Epidermal melanocyte (primary cell): Measurements from ENCODE around the gene P2RY12.

ENCODE experiments used
- DNase-seq: peaks from one replicate; pipeline ENCODE4 v3.0.0; 2011; ENCODE audit warnings: low spot score; ENCODE audit not compliant: insufficient read length

Gene P2RY12

GRCh38 chr3:151346292-151346691 is 38.3 kb downstream of the P2RY12 start:
- DNase-seq = no peak

DNA sequence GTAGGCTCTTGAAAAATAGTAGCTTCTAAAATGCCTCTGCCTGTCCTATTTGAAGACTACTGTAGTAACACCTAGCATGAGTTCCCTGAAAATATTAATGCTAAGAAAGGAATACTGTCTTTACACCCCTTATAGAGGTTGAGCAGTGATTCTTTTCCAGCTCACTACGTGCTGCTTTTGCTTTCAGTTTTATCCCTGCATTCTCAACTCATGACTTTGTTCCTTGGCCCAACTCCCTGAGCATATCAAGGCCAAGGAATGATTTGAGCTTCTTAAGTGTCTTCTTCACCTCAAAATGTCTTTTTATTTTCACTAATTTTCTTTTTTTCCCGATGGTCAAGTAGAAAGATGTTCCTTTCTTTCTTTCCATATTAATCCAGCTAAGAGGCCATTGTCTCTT is 38.7 kb downstream of the P2RY12 start:
- no peak for DNase-seq

DNA sequence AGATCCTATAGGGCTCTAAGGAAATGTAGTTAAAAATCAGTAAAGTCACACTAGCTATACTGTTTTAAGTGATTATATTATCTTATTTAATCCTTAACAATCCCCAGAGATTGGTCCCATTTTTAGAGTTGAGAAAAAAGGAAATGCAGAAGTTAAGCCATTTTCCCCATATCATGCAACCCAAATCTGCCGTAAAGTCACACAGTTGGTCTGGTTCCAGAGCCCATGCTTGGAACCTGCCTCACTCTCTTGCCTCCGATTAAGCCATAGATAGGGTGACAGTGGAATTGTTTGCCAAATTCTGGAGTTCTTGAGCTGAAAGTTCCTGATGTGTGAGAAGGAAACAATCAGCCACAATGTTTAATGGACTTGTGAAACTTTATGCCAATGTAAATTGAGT is 52.9 kb downstream of the P2RY12 start:
- DNase-seq = no peak

- no peak for DNase-seq
These were observed 53.7 kb downstream of the P2RY12 start for GRCh38 chr3:151330899-151331298.

GRCh38 chr3:151330379-151330778 is 54.2 kb downstream of the P2RY12 start:
- DNase-seq = no peak

- no peak for DNase-seq
These were observed 55.2 kb downstream of the P2RY12 start, which contains the start of gene P2RY13 for GRCh38 chr3:151329363-151329762. TSS of gene P2RY13 (minus strand) at chr3:151329549. CDS start at chr3:151329528, 21 bp downstream.

GRCh38 chr3:151328298-151328995 is 56.1 kb downstream of the P2RY12 start:
- no peak for DNase-seq

GRCh38 chr3:151327571-151328198 is 56.9 kb downstream of the P2RY12 start:
- peak; percentile 25 for DNase-seq

DNA sequence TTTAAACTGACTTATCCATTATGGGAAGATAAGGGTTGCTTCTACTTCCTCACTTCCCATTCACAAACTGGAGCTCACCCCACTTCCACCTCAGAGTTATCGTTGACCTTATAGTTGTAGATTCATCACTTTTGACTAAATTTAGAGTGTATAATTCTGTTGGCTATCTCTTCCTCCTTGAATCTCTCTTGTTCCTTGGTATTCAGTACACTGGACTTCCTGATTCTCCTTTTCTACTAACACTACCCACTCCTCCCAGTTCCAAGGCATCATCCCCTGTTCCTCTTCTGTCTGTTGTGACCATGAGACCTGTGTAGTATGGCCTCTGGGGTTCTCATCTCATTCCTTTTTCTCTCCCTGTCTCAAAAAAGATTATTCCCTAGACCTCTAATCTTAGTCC is 62.0 kb downstream of the P2RY12 start:
- DNase-seq = no peak

DNA sequence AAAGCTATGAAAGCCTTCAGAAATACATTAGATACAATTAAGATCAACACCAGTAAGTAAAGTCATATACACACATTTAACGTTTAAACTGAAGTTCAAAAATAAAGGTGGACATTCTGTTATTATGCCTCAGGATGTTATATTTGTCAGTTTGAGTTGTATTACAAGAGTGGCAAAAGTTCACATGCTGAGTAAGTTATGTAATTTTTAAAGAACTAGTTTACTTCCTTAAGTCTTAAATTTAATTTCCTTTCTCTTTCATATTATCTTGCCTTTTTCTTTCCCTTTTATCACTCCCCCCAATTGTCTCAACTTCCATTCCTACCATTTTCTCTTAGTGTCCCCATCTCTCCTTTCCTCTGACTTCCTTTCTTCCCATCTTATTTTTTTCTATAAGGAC is 63.0 kb downstream of the P2RY12 start:
- DNase-seq = no peak

DNA sequence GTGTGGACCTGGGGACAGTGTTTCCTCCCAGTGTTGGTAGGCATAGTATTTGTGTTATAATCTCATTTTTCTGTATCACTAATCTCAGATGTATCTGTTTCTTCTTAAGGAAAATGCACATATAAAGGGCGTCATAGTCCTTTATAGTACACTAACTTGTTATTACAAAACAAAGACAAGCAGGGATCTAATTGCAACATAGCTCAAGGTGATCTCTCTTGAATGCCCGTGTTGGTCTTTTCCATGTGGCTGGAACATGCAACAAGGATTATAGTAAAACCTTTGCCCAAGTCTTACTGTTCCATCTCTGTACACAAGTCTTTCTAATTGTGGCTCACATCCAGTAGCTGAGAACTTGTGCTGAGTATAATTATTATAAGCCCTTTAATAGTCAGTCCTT is 64.4 kb downstream of the P2RY12 start:
- DNase-seq = no peak

DNA sequence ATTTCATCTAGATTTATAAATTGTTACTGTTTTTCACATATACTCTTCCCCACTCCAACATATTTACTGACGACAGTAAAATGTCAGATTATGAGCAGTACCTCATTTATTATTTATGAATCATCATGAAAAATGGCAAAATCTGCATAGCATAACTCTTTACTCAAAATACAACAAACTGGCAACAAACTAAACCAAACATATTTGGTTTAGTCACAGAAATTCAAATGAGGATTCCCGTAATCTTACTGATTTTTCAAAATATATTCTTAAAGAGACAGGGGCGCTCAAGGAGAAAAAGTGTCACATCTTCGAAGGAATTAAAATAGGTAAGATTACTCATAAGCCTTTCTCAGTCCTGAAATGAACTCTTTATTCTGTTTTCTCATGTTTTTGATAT is 64.9 kb downstream of the P2RY12 start:
- DNase-seq = no peak

DNA sequence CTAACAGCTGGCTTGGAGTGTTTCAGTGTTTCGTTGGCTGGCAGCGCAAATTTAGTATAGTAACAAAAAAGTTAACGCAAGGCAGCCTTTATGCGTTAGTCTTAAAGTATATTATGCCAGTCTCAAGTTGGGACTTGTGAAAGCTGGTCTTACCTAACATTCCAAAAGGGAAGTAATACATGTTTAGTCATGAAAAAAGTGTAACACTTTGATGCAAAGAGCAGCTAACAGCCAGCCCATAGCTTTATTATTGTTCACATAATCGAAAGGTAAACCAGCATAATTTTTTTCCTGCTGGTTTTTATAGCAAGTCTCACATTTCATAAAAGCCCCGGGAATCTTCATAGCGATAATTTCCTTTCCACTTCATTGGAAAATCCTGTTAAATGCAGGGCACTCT is 65.6 kb downstream of the P2RY12 start:
- no peak for DNase-seq

- no peak for DNase-seq
These were observed 66.2 kb downstream of the P2RY12 start for GRCh38 chr3:151318313-151318712.

DNA sequence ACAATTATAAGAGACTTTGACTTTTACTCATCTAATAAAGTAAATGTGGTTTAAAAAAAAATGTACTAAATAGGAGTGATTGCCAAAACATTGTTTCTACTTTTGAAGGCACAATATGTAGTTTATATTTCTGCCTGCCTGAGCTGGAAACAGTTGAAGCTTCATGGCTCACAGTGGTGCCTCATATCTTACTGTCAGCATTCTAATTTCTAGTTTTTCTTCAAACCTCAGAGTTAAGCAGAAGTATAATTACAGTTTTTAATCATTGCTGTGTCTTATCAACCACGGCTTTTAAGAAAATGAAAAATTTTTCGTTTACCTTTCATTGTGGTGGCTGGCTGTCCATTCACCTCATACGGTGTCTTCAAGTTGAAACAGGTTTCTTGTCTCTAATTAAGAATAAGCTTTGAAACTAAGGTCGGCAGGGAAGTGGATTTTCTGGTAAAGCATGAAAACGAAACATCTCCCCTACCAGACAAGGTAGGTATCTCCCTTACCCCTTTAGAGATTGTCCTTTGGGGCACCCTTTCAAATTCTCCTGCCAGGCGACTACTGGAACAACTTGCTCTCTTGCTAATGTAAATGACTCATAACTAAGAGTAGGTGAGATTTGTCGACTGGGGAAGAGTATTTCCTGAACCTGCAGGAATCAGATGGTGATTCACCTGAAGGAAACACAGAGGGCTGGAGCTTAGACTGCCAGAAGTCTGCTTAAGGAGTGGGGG is 68.1 kb downstream of the P2RY12 start, which contains the start of gene GPR87:
TSS of gene GPR87 (minus strand) at position 554 of the 725 bp plus-strand sequence. CDS start 16,720 bp downstream, outside the sequence.
- DNase-seq = no peak

DNA sequence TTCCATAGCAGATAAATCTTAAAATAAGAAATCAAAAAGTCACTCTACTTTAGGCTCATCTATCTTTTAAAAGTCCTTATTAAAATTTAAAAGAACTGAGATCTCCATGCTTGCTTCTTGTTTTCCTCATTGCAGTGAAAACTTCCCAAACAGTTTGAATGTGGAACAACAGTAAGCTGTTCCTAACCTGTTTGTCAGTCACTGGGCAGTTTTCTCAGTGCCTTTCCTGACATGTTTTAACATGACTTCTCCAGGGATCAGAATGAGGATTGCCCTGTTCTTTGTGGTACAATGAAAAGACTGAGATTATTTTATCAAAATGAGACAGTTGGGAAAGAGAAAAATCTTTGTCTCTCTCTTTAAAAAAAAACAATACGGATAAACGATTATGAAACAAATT is 68.7 kb downstream of the P2RY12 start:
- DNase-seq = no peak

DNA sequence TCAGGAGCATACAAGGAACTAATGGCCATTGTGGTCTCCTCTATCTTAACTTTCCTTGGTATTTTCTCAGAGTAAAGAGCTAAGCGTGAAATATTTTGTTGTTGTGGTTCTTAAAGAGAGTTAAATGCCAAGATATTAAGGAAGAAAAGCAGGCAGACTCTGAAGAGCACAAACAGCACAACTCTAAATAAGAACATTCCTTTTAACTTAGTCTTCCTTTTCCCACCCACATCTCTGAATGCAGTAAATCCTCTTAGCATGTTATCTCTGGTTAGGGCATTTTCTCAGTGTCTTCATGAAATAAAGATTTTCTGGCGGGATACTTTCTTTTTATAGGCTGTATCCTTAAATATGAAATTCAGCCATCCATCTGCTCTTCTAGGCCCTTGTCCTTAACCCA is 69.4 kb downstream of the P2RY12 start:
- DNase-seq = no peak

- no peak for DNase-seq
These were observed 70.0 kb downstream of the P2RY12 start for GRCh38 chr3:151314593-151314992.

GRCh38 chr3:151314137-151314536 is 70.4 kb downstream of the P2RY12 start:
- no peak for DNase-seq

- DNase-seq = no peak
These were observed 71.6 kb downstream of the P2RY12 start for GRCh38 chr3:151312972-151313371.

- DNase-seq = no peak
These were observed 75.0 kb downstream of the P2RY12 start for GRCh38 chr3:151309566-151309965.
